Measurements from ENCODE around the gene ANKRD16.

DNA sequence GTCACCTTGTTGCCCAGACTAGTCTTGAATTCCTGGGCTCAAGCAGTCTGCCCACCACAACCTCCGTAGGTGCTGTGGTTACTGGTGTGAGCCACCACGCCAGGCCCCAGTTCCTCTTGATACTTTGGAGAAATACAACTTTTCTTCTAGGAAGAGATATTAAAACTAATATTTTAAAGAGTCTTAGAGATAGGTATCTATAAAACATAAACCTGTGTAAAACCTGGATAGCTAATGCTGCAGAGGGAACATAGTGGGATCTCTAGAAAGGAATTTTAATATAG, 71.7 kb downstream of the ANKRD16 start:
- TF ChIP-seq, protein P1, sequence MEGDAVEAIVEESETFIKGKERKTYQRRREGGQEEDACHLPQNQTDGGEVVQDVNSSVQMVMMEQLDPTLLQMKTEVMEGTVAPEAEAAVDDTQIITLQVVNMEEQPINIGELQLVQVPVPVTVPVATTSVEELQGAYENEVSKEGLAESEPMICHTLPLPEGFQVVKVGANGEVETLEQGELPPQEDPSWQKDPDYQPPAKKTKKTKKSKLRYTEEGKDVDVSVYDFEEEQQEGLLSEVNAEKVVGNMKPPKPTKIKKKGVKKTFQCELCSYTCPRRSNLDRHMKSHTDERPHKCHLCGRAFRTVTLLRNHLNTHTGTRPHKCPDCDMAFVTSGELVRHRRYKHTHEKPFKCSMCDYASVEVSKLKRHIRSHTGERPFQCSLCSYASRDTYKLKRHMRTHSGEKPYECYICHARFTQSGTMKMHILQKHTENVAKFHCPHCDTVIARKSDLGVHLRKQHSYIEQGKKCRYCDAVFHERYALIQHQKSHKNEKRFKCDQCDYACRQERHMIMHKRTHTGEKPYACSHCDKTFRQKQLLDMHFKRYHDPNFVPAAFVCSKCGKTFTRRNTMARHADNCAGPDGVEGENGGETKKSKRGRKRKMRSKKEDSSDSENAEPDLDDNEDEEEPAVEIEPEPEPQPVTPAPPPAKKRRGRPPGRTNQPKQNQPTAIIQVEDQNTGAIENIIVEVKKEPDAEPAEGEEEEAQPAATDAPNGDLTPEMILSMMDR (IDR thresholded peaks at IDR 0.05): no peak
- TF ChIP-seq EZH2 (IDR thresholded peaks at IDR 0.05) (no peak), EZH2phosphoT487 (IDR thresholded peaks at IDR 0.05) (no peak)
